ENCODE results near the gene COX6B2. TPM values are rescaled to one million over a fixed set of nuclear protein-coding genes. Genes with fewer than 3 reads are reported as not detected.

Gene COX6B2
- total RNA-seq, 2 experiments from 2014 or later: 0.14 to 0.30 TPM

- CTCF ChIA-PET: interaction anchor here (0.6 to 0.9 kb wide), 2 partner anchors 81 to 106 kb away, joined by 3 to 4 read pairs; no protein-coding TSS in a partner anchor
- H3K4me1 Mint-ChIP-seq: peaks cover 27% of the 10 kb centered on the region
- no peaks in the 10 kb centered on the region for H3K27me3 Mint-ChIP-seq
- POLR2A ChIA-PET: interaction anchor here (1.0 to 3.1 kb wide), 2 partner anchors 14 to 25 kb away, joined by 3 to 19 read pairs; partner anchors contain the start of gene UBE2S
- peak overlapping the region; percentile 94 for H3K27ac Mint-ChIP-seq
- no peaks in the 10 kb centered on the region for H3K9me3 Mint-ChIP-seq (ENCODE audit: low read depth)
- DNase-seq (no peak), ATAC-seq (no peak)
- intact Hi-C loops (cut with DNase I, micrococcal nuclease): loop anchor here in 1 of 2 experiments (1.0 to 10.0 kb wide), 2 partner anchors 121 to 742 kb away; partner anchors contain the start of gene ZNF787
- H3K36me3 Mint-ChIP-seq (ENCODE audit: low read depth): peaks cover 34% of the 10 kb centered on the region
- peak overlapping the region; percentile 85 for H3K4me3 Mint-ChIP-seq
Measured at GRCh38 chr19:55382522-55383054, 28.1 kb upstream of the COX6B2 start.

GRCh38 chr19:55382013-55382412 lies 27.5 kb upstream of the COX6B2 start:
- Mint-ChIP-seq H3K27ac (no peak overlapping the region), H3K36me3 (ENCODE audit: low read depth) (peaks cover 28% of the 10 kb centered on the region), H3K9me3 (ENCODE audit: low read depth) (no peaks in the 10 kb centered on the region), H3K27me3 (no peaks in the 10 kb centered on the region), H3K4me1 (peaks cover 22% of the 10 kb centered on the region), H3K4me3 (peak overlapping the region; percentile 85)
- intact Hi-C loops (cut with DNase I, micrococcal nuclease): loop anchor here in 1 of 2 experiments (10.0 kb wide), 1 partner anchor 743 kb away; the partner anchor contains the start of gene ZNF787
- ChIA-PET POLR2A (no interaction called here), CTCF (no interaction called here)
- no peak for DNase-seq
- ATAC-seq: no peak

GRCh38 chr19:55379174-55379573 lies 24.7 kb upstream of the COX6B2 start:
- ATAC-seq (no peak), DNase-seq (no peak)
- H3K4me3 Mint-ChIP-seq: no peak overlapping the region
- H3K9me3 Mint-ChIP-seq (ENCODE audit: low read depth): no peaks in the 10 kb centered on the region
- peaks cover 14% of the 10 kb centered on the region for H3K36me3 Mint-ChIP-seq (ENCODE audit: low read depth)
- intact Hi-C loops (cut with DNase I, micrococcal nuclease): no loop called here
- ChIA-PET POLR2A (no interaction called here), CTCF (no interaction called here)
- no peak overlapping the region for H3K27ac Mint-ChIP-seq
- H3K4me1 Mint-ChIP-seq: peaks cover 15% of the 10 kb centered on the region
- peaks cover 2% of the 10 kb centered on the region for H3K27me3 Mint-ChIP-seq

- ChIA-PET CTCF (no interaction called here), POLR2A (no interaction called here)
- H3K27ac Mint-ChIP-seq: no peak overlapping the region
- H3K27me3 Mint-ChIP-seq: peaks cover 7% of the 10 kb centered on the region
- DNase-seq (no peak), ATAC-seq (no peak)
- H3K4me1 Mint-ChIP-seq: peaks cover 11% of the 10 kb centered on the region
- H3K9me3 Mint-ChIP-seq (ENCODE audit: low read depth): no peaks in the 10 kb centered on the region
- intact Hi-C loops (cut with DNase I, micrococcal nuclease): no loop called here
- H3K36me3 Mint-ChIP-seq (ENCODE audit: low read depth): peaks cover 13% of the 10 kb centered on the region
- no peak overlapping the region for H3K4me3 Mint-ChIP-seq
Measured at GRCh38 chr19:55377356-55378131, 23.0 kb upstream of the COX6B2 start.

GRCh38 chr19:55376241-55376933 lies 21.9 kb upstream of the COX6B2 start, which contains the start of gene TMEM190:
Gene TMEM190 (plus strand): TSS chr19:55376826. CDS start chr19:55376854, 28 bp downstream.
- H3K9me3 Mint-ChIP-seq (ENCODE audit: low read depth): no peaks in the 10 kb centered on the region
- H3K4me1 Mint-ChIP-seq: peaks cover under 1% of the 10 kb centered on the region
- H3K27me3 Mint-ChIP-seq: peaks cover 14% of the 10 kb centered on the region
- ChIA-PET CTCF (interaction anchor here (0.5 to 0.9 kb wide), 2 partner anchors 54 to 70 kb away, joined by 3 read pairs; no protein-coding TSS in a partner anchor), POLR2A (no interaction called here)
- DNase-seq (no peak), ATAC-seq (no peak)
- peaks cover 3% of the 10 kb centered on the region for H3K36me3 Mint-ChIP-seq (ENCODE audit: low read depth)
- H3K4me3 Mint-ChIP-seq: no peak within 1 kb of the TSS
- intact Hi-C loops (cut with DNase I, micrococcal nuclease): no loop called here
- no peak within 1 kb of the TSS for H3K27ac Mint-ChIP-seq

- Mint-ChIP-seq H3K4me3 (no peak overlapping the region), H3K27me3 (peaks cover 27% of the 10 kb centered on the region), H3K9me3 (ENCODE audit: low read depth) (no peaks in the 10 kb centered on the region), H3K4me1 (peaks cover 5% of the 10 kb centered on the region), H3K36me3 (ENCODE audit: low read depth) (no peaks in the 10 kb centered on the region), H3K27ac (no peak overlapping the region)
- DNase-seq: no peak
- POLR2A ChIA-PET: no interaction called here
- CTCF ChIA-PET: no interaction called here
- intact Hi-C loops (cut with DNase I, micrococcal nuclease): no loop called here
- no peak for ATAC-seq
Measured at GRCh38 chr19:55373993-55374757, 19.7 kb upstream of the COX6B2 start.

- intact Hi-C loops (cut with DNase I, micrococcal nuclease): no loop called here
- DNase-seq: no peak
- ATAC-seq: no peak
- CTCF ChIA-PET: interaction anchor here (0.6 kb wide), 1 partner anchor 52 kb away, joined by 3 read pairs; no protein-coding TSS in a partner anchor
- H3K4me3 Mint-ChIP-seq: no peak overlapping the region
- H3K36me3 Mint-ChIP-seq (ENCODE audit: low read depth): no peaks in the 10 kb centered on the region
- H3K4me1 Mint-ChIP-seq: peaks cover 5% of the 10 kb centered on the region
- POLR2A ChIA-PET: no interaction called here
- H3K27ac Mint-ChIP-seq: no peak overlapping the region
- no peaks in the 10 kb centered on the region for H3K9me3 Mint-ChIP-seq (ENCODE audit: low read depth)
- peaks cover 29% of the 10 kb centered on the region for H3K27me3 Mint-ChIP-seq
Measured at GRCh38 chr19:55373306-55373992, 18.9 kb upstream of the COX6B2 start.

- ChIA-PET CTCF (interaction anchor here (0.6 kb wide), 1 partner anchor 51 kb away, joined by 3 read pairs; no protein-coding TSS in a partner anchor), POLR2A (no interaction called here)
- no peak overlapping the region for H3K4me3 Mint-ChIP-seq
- intact Hi-C loops (cut with DNase I, micrococcal nuclease): no loop called here
- no peaks in the 10 kb centered on the region for H3K36me3 Mint-ChIP-seq (ENCODE audit: low read depth)
- no peaks in the 10 kb centered on the region for H3K9me3 Mint-ChIP-seq (ENCODE audit: low read depth)
- peaks cover 36% of the 10 kb centered on the region for H3K27me3 Mint-ChIP-seq
- no peak overlapping the region for H3K27ac Mint-ChIP-seq
- DNase-seq: peak; percentile 36
- ATAC-seq: no peak
- H3K4me1 Mint-ChIP-seq: peaks cover 5% of the 10 kb centered on the region
Measured at GRCh38 chr19:55372316-55373081, 18.0 kb upstream of the COX6B2 start.

- no peaks in the 10 kb centered on the region for H3K9me3 Mint-ChIP-seq (ENCODE audit: low read depth)
- no peaks in the 10 kb centered on the region for H3K36me3 Mint-ChIP-seq (ENCODE audit: low read depth)
- intact Hi-C loops (cut with DNase I, micrococcal nuclease): no loop called here
- no peak within 1 kb of the TSS for H3K27ac Mint-ChIP-seq
- CTCF ChIA-PET: no interaction called here
- peaks cover 5% of the 10 kb centered on the region for H3K4me1 Mint-ChIP-seq
- no peak for ATAC-seq
- H3K27me3 Mint-ChIP-seq: peaks cover 35% of the 10 kb centered on the region
- no peak for DNase-seq
- POLR2A ChIA-PET: no interaction called here
- H3K4me3 Mint-ChIP-seq: peak within 1 kb of the TSS; percentile 58
Measured at GRCh38 chr19:55370305-55370988, 15.9 kb upstream of the COX6B2 start, which contains the start of gene IL11. Gene IL11 (minus strand): TSS chr19:55370463. CDS start chr19:55370310, 153 bp downstream.
